AG04449 (cell line): ENCODE measurements around the gene PCDH15.

Experiments
- CTCF ChIA-PET: fragments of 350-600 bp; formaldehyde crosslinking; extraction: SDS; loops from one replicate; lab custom pipeline; 2021; ENCODE audit warnings: antibody characterized with exemption; lab: Yijun Ruan, JAX
- POLR2A ChIA-PET: fragments of 400-600, 350-600 bp; formaldehyde crosslinking; extraction: SDS; loops from one replicate; lab custom pipeline; 2020; ENCODE audit warnings: antibody characterized with exemption, inconsistent platforms; lab: Yijun Ruan, JAX
- DNase-seq: peaks from one replicate; pipeline ENCODE4 v3.0.0-alpha.2; 2010; ENCODE audit warnings: low read depth, low spot score
- H3K4me3 ChIP-seq: 2 replicates; pipeline ENCODE4 v1.5.1; 2011; ENCODE audit warnings: low read depth, mild to moderate bottlenecking, control low read depth, low read length
- CTCF ChIP-seq: IDR thresholded peaks from one replicate; pipeline ENCODE4 v1.5.1; 2011; ENCODE audit warnings: mild to moderate bottlenecking, moderate library complexity, low read length, control low read depth, inconsistent platforms; ENCODE audit not compliant: insufficient read depth; ENCODE audit errors: missing control alignments

PCDH15 gene

GRCh38 chr10:53893061-53893460, 908.0 kb downstream of the PCDH15 start:
- H3K4me3 ChIP-seq = no peak overlapping the region
- no peak for TF ChIP-seq CTCF
- ChIA-PET CTCF (no interaction called here), POLR2A (no interaction called here)
- DNase-seq = no peak

GRCh38 chr10:53886325-53887300, 914.4 kb downstream of the PCDH15 start:
- H3K4me3 ChIP-seq = no peak overlapping the region
- DNase-seq = no peak
- no peak for TF ChIP-seq CTCF
- ChIA-PET POLR2A (no interaction called here), CTCF (no interaction called here)

- ChIA-PET POLR2A (no interaction called here), CTCF (no interaction called here)
- no peak for DNase-seq
Measured at GRCh38 chr10:53864846-53865245, 936.2 kb downstream of the PCDH15 start.

GRCh38 chr10:53852450-53853175, 948.4 kb downstream of the PCDH15 start:
- H3K4me3 ChIP-seq = no peak overlapping the region
- ChIA-PET POLR2A (no interaction called here), CTCF (no interaction called here)
- TF ChIP-seq CTCF = no peak
- no peak for DNase-seq

More at GRCh38 chr10:53864846-53865245, 936.2 kb downstream of the PCDH15 start:
- TF ChIP-seq CTCF = no peak
- H3K4me3 ChIP-seq = no peak overlapping the region

GRCh38 chr10:53846809-53847208, 954.2 kb downstream of the PCDH15 start:
- DNase-seq = no peak
- ChIA-PET POLR2A (no interaction called here), CTCF (no interaction called here)
- TF ChIP-seq CTCF = no peak
- no peak overlapping the region for H3K4me3 ChIP-seq

GRCh38 chr10:53843736-53844362, 957.2 kb downstream of the PCDH15 start:
- DNase-seq = no peak
- POLR2A ChIA-PET = no interaction called here
- CTCF ChIA-PET = no interaction called here
- TF ChIP-seq CTCF = no peak
- no peak overlapping the region for H3K4me3 ChIP-seq
